Uterus (tissue), 2 donors: ENCODE measurements around the gene GLTPD2.

Source experiments
- POLR2A ChIP-seq, 2 donors: fragments of 450-650 bp; IDR thresholded peaks; one replicate each; pipeline ENCODE4 v1.6.1; 2016; ENCODE audit warnings: antibody characterized with exemption in 2 of 2, mild to moderate bottlenecking in 1 of 2, moderate library complexity in 1 of 2
- TF ChIP-seq, protein P1 (sequence below), 4 experiments: fragments of 200-600 bp in 2 of 4; fragments of 450-650 bp in 2 of 4; sonication (generic) in 2 of 4; IDR thresholded peaks; one replicate each; pipeline ENCODE4 v1.5.1; 2016 to 2019; ENCODE audit warnings: antibody characterized with exemption in 4 of 4, mild to moderate bottlenecking in 2 of 4, moderate library complexity in 1 of 4

DNA sequence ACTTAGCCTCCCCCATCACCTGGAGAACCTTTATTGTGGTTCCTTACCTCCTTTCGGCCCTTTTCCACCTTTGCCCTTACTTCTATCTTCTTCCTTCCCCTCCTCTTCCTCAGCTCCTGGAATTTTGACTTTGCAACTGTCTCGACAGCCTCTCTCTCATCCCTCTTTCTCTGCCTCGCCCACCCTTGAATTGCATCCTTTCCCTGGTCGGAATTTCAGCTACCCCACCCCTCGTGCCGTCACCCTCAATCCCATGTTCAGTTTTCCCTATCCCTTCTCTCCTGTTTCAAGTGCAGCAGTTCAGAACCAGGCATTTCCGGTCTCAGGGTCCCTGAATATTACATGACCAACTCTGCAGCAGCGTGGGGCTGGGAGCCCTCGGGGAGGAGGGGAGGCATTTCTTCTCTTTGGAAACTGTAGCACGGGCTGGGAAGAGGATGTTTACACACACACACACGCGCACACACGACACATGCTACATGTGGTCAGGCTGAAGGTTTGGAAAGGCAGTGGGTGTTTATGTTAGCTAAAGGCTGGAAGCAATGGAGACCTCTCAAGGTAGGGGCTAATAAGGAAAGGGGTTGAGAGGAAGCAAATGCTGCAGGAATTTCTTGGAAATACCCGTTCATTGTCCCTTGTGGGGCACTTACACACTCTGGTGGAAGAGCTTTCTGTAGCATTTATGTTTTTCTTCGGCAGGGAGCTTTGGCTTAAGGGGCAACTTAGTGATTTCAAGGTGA is 45.3 kb downstream of the GLTPD2 start:
- no peak for TF ChIP-seq POLR2A (IDR thresholded peaks at IDR 0.05)
- TF ChIP-seq, protein P1, sequence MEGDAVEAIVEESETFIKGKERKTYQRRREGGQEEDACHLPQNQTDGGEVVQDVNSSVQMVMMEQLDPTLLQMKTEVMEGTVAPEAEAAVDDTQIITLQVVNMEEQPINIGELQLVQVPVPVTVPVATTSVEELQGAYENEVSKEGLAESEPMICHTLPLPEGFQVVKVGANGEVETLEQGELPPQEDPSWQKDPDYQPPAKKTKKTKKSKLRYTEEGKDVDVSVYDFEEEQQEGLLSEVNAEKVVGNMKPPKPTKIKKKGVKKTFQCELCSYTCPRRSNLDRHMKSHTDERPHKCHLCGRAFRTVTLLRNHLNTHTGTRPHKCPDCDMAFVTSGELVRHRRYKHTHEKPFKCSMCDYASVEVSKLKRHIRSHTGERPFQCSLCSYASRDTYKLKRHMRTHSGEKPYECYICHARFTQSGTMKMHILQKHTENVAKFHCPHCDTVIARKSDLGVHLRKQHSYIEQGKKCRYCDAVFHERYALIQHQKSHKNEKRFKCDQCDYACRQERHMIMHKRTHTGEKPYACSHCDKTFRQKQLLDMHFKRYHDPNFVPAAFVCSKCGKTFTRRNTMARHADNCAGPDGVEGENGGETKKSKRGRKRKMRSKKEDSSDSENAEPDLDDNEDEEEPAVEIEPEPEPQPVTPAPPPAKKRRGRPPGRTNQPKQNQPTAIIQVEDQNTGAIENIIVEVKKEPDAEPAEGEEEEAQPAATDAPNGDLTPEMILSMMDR (IDR thresholded peaks at IDR 0.05), result no peak
